Measurements from ENCODE around the gene PCDHGA12.

The PCDHGA12 gene

DNA sequence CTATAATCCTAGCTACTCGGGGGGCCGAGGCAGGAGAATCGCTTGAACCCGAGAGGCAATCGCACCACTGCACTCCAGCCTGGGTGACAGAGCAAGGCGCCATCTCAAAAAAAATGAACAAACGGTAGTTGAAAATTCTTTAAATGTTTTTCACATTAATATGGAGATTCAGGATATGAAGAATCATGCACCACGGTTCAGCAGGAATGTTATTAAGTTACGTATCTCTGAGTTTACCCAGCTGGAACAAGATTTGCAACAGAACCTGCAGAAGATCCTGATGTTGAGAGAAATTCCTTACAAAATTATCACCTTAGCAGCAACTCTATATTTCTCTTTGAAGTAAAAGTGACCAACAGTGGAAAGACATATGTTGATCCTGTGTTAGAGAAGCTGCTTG is 10.0 kb downstream of the PCDHGA12 start:
- CTCF ChIA-PET, result interaction anchor here (0.6 kb wide), 1 partner anchor 341 kb away, joined by 3 read pairs; no protein-coding TSS in a partner anchor
- POLR2A ChIA-PET (ENCODE audit: low non-redundant PET), result no interaction called here
- TF ChIP-seq, protein P1, sequence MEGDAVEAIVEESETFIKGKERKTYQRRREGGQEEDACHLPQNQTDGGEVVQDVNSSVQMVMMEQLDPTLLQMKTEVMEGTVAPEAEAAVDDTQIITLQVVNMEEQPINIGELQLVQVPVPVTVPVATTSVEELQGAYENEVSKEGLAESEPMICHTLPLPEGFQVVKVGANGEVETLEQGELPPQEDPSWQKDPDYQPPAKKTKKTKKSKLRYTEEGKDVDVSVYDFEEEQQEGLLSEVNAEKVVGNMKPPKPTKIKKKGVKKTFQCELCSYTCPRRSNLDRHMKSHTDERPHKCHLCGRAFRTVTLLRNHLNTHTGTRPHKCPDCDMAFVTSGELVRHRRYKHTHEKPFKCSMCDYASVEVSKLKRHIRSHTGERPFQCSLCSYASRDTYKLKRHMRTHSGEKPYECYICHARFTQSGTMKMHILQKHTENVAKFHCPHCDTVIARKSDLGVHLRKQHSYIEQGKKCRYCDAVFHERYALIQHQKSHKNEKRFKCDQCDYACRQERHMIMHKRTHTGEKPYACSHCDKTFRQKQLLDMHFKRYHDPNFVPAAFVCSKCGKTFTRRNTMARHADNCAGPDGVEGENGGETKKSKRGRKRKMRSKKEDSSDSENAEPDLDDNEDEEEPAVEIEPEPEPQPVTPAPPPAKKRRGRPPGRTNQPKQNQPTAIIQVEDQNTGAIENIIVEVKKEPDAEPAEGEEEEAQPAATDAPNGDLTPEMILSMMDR (conservative IDR thresholded peaks at IDR 0.05; ENCODE audit: low read depth), result no peak
- H3K27ac ChIP-seq, result no peak overlapping the region
- no peak for DNase-seq (ENCODE audit: low spot score)

DNA sequence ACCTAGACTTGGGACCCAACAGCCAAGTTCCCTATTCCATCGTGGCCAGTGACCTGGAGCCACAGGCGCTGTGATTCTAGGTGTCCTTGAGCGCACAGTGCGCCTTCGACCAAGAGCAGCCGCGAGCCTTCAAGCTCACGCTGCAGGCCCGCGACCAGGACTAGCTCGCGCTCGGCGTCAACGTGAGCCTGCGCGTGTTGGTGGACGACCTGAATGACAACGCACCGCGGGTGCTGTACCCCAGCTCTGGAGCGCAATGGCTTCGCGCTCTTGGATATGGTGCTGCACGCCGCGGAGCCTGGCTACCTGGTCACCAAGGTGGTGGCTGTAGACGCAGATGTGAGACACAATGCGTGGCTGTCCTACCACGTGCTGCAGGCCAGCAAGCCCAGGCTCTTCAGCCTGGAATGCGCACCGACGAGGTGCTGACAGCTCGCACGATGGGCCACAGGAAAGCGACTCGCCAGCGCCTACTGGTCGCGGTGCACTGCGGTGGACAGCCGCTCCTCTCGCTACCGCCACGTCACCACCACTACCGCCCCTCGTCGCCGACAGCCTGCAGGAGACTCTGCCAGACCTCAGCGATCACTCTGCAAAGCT is 11.4 kb downstream of the PCDHGA12 start:
- CTCF ChIA-PET, result interaction anchor here (0.6 to 0.7 kb wide), 2 partner anchors 18 to 150 kb away, joined by 3 read pairs; no protein-coding TSS in a partner anchor
- H3K27ac ChIP-seq, result no peak overlapping the region
- TF ChIP-seq, protein P1 (conservative IDR thresholded peaks at IDR 0.05; ENCODE audit: low read depth), result no peak
- POLR2A ChIA-PET (ENCODE audit: low non-redundant PET), result no interaction called here
- DNase-seq (ENCODE audit: low spot score), result no peak

DNA sequence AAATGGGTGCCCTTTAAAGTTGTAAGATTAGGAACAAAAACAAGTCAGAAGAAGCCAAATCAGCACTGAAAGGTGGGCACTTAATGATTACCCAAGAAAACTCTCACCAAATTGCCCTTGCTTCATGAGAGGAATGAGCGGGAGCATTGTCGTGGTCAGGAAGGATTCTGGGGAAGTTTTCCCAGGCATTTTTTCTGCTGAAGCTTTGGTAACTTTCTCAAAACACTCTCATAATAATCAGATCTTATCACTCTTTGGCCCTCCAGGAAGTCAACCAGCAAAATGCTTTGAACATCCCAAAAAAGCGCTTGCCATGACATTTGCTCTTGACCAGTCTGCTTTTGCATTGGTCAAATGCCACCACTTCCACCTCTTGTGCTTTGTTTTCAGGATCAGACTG is 35.0 kb downstream of the PCDHGA12 start:
- TF ChIP-seq, protein P1 (conservative IDR thresholded peaks at IDR 0.05; ENCODE audit: low read depth), result no peak
- ChIA-PET CTCF (interaction anchor here (0.6 to 2.1 kb wide), 2 partner anchors 59 to 135 kb away, joined by 3 to 7 read pairs; no protein-coding TSS in a partner anchor), POLR2A (ENCODE audit: low non-redundant PET) (no interaction called here)
- no peak for DNase-seq (ENCODE audit: low spot score)
- H3K27ac ChIP-seq, result no peak overlapping the region

DNA sequence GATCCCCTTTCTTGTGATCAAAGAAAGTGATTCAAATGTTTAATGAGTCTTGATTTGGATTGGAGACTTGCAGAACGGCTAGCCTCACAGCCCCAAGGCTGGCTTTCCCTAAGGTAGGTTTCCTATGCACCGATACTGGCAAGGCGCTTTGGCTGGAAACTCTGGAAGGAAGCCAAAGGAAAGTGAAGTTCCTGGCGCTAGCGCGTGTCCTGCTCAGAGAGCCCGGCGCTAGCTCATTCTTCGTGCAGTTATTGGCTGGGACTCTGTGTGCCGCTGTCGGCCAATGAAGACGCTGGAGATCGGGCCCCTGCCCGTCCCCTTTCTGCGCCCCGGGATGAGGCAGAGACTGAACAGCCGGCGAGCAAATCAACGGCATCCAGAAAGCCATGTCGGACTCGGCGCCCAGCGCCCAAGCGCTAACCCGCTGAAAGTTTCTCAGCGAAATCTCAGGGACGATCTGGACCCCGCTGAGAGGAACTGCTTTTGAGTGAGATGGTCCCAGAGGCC is 45.4 kb downstream of the PCDHGA12 start, which contains the start of gene PCDHGC3:
Gene PCDHGC3 (plus strand): TSS at position 342 of the 507 bp plus-strand sequence. CDS start 151 bp downstream, at position 493.
- POLR2A ChIA-PET (ENCODE audit: low non-redundant PET), result interaction anchor here (0.6 to 1.7 kb wide), 3 partner anchors 39 to 82 kb away, joined by 3 to 9 read pairs (median 4); no protein-coding TSS in a partner anchor
- TF ChIP-seq, protein P1 (conservative IDR thresholded peaks at IDR 0.05; ENCODE audit: low read depth), result peak; percentile 71
- DNase-seq (ENCODE audit: low spot score), result peak; percentile 99
- CTCF ChIA-PET, result interaction anchor here (0.5 to 1.9 kb wide), 7 partner anchors 32 to 190 kb away, joined by 3 to 17 read pairs (median 4); partner anchors contain the start of gene PCDHGB5
- peak within 1 kb of the TSS; percentile 90 for H3K27ac ChIP-seq

DNA sequence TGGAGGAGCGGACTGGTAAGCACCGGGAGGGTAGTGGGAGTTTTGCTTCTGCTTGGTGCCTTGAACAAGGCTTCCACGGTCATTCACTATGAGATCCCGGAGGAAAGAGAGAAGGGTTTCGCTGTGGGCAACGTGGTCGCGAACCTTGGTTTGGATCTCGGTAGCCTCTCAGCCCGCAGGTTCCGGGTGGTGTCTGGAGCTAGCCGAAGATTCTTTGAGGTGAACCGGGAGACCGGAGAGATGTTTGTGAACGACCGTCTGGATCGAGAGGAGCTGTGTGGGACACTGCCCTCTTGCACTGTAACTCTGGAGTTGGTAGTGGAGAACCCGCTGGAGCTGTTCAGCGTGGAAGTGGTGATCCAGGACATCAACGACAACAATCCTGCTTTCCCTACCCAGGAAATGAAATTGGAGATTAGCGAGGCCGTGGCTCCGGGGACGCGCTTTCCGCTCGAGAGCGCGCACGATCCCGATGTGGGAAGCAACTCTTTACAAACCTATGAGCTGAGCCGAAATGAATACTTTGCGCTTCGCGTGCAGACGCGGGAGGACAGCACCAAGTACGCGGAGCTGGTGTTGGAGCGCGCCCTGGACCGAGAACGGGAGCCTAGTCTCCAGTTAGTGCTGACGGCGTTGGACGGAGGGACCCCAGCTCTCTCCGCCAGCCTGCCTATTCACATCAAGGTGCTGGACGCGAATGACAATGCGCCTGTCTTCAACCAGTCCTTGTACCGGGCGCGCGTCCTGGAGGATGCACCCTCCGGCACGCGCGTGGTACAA is 46.0 kb downstream of the PCDHGA12 start:
- CTCF ChIA-PET, result interaction anchor here (0.5 to 1.9 kb wide), 15 partner anchors 18 to 277 kb away, joined by 3 to 17 read pairs (median 4); partner anchors contain the start of genes PCDHB11 and PCDHGB5
- peak; percentile 80 for DNase-seq (ENCODE audit: low spot score)
- peak overlapping the region; percentile 90 for H3K27ac ChIP-seq
- POLR2A ChIA-PET (ENCODE audit: low non-redundant PET), result interaction anchor here (0.9 to 1.7 kb wide), 2 partner anchors 38 to 81 kb away, joined by 4 to 9 read pairs; no protein-coding TSS in a partner anchor
- TF ChIP-seq, protein P1 (conservative IDR thresholded peaks at IDR 0.05; ENCODE audit: low read depth), result no peak

DNA sequence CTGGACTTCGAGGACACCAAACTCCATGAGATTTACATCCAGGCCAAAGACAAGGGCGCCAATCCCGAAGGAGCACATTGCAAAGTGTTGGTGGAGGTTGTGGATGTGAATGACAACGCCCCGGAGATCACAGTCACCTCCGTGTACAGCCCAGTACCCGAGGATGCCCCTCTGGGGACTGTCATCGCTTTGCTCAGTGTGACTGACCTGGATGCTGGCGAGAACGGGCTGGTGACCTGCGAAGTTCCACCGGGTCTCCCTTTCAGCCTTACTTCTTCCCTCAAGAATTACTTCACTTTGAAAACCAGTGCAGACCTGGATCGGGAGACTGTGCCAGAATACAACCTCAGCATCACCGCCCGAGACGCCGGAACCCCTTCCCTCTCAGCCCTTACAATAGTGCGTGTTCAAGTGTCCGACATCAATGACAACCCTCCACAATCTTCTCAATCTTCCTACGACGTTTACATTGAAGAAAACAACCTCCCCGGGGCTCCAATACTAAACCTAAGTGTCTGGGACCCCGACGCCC is 46.8 kb downstream of the PCDHGA12 start:
- ChIA-PET POLR2A (ENCODE audit: low non-redundant PET) (interaction anchor here (1.7 kb wide), 1 partner anchor 38 kb away, joined by 9 read pairs; no protein-coding TSS in a partner anchor), CTCF (interaction anchor here (0.7 to 2.1 kb wide), 7 partner anchors 10 to 51 kb away, joined by 3 to 17 read pairs (median 5); no protein-coding TSS in a partner anchor)
- TF ChIP-seq, protein P1 (conservative IDR thresholded peaks at IDR 0.05; ENCODE audit: low read depth), result no peak
- H3K27ac ChIP-seq, result peak overlapping the region; percentile 90
- DNase-seq (ENCODE audit: low spot score), result no peak
